Stimulated activated CD8-positive, alpha-beta memory T cell treated with anti-CD3 and anti-CD28 coated beads, Interleukin-7, amount 100 ng/mL, for 1 hour (primary cell): Measurements from ENCODE around the gene MYBBP1A.

Experiments used
- DNase-seq, 2 donors: peaks; one replicate each; pipeline ENCODE4 v3.0.0-alpha.2; 2020; ENCODE audit warnings: low read depth in 2 of 2

Gene MYBBP1A

DNA sequence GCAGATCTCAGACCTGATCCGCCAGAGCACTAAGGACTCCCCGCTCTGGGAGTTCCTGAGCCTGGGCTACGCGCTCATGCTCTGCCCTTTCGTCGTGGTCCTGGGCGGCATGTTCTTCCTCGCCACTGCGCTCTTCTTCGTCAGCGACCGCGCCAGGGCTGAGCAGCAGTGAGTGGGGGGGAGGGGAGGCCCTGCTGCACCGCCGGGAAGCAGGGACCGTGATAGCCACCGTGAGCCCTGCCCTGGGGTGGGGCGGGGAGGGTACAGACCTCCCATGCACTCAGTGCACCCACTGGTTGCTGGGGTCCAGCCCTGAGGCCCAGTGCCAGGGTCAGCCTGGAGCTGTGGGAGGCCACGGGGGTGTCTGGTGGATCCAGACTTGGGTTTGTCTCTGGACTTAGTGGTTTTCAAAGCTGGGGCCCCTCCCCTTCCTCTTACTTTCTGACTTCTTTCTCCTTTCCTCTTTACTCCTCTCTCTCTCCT lies 18.9 kb downstream of the MYBBP1A start:
- no peak for DNase-seq

DNA sequence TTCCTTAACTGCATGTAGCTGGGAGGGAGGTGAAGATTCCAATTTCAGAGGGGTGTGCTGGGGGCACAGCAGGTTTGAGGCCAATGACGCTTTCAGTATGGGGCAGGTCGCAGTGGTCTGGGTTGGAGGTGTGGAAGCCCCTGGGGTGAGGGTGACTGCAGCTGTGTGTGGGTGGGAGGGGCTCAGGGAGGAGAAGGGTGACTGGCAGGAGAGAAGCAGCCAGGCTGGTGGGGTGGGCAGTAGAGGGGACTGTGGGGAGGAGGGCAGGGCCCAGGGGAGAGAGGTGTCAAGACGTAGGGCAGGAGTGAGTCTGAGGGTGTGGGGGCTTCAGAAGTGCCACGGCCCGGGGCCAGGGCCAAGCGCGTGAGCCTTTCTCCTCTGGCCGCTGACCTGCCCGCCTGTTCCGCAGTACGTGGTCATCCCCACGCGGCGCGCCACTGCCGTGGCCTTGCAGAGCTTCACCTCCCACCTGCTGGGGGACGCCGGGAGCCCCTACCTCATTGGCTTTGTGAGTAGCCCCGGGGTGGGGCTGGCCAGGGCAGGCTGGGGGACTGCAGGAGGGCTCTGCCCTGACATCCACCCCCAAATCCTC lies 19.4 kb downstream of the MYBBP1A start:
- no peak for DNase-seq

DNA sequence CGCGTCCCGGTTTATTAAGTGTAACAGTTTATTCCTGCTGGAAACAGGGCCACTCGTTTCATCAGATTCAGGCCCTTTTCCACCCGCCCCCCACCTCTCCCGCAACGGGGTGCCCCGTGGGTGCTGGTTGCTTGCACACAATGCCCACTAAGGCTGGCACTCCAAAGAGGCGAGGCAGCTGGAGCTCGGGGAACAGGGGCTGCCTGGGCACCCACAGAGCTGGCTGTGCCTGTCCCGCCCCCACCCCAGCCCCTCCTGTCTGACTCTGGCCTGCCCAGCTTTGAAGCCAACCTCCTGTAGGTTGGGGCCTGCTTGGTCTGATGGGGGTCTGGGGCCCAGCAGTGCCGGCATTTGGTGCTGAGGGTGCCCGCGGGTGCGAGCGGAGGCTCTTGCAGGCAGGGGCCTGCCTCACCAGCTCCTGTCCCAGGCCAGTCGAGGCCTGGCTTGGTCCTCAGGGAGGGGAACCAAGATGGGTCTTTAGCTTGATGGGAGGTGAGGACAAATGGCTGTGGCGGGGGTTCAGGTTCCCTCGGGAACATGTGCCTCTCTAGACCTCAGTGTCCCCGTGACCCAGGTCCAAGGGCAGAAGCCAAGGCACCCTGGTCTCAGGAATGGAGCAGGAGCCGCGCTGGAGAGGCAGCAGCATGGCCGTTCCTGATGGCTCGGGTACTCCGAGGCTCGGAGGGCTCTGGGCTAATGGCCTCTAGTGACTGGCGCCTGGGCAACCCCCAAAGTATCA lies 20.1 kb downstream of the MYBBP1A start:
- no peak for DNase-seq

DNA sequence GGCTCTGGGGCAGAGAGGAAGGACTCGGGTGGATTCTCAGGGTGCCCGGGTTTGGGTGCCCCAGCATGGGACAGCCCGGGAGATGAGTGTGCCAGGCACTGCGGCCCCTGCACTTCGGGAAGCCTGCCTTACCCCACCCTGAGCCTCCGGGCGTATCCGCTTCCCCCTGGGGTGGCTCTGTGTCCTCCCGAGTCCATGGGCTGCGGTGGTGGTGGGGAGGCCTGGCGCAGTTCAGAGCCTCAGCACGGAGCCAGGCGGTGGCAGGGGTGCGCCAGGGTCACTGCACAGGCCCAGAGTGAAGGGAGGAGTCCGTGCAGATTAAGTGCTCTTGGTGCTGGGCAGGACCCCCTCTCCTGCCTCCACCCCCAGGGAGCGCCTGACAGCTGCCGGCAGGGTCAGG lies 20.7 kb downstream of the MYBBP1A start:
- no peak for DNase-seq

DNA sequence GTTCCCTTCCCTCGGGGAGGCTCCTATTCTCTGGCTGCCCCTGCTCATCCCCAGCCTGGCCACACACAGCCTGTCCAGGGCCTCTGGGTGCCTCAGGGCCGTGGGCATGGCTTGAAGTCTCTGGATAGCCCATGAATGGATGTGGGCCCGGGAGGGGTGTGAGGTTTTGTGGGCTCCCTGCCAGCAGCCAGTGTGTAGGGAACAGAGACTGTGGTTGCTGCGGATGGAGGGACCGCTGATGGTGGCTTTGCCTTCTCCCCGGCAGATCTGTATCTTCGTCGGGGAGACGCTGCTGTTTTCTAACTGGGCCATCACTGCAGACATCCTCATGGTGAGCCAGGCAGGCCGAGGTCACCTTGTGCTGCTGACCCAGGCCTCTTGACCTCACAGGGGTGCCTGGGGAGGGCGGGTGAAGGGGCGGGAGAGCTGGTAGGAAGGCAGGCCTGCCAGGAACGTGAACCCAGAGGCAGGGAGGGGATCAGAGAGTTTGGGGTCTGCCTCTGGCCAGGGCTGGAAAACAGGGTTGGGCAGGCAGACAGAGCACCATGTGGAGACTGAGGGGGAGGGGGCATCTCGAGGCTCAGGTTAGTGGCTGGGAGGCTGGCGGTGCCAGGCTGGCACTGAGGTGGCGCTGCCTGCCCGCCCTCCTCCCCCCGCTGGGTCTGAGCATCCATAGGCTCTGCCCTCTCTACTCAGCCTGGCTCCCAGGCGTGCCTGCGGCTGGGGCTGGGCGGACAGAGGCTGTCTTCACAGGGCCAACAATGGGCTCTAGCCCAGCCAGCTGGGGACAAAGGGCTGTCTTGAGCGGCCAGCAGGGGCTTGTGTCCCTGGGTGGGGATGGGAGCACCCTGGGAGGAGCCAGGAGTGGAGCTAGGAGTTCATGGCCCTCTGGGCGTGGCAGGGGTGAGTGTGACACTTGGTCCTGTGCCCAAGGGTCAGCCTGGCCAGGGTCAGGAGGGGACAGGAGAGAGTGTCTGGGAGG lies 21.4 kb downstream of the MYBBP1A start:
- no peak for DNase-seq

DNA sequence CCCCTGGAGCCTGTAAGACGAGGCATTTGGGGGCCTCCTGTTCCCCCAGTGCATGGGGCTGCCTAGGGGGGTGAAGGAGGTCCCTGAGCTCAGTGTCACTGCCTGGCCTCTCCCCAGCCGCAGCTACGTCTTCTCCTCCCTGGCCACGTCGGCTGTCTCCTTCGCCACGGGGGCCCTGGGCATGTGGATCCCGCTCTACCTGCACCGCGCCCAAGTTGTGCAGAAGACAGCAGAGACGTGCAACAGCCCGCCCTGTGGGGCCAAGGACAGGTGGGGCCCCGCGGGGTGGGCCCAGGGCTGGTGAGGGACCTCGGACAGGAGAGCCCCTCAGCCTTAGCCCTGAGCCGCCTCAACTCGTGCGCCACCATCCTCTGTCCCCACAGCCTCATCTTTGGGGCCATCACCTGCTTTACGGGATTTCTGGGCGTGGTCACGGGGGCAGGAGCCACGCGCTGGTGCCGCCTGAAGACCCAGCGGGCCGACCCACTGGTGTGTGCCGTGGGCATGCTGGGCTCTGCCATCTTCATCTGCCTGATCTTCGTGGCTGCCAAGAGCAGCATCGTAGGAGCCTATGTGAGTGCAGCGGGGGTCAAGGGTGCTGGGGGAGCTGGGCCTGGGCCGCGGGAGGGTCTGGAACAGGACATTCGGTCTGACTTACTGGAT lies 22.2 kb downstream of the MYBBP1A start:
- DNase-seq: no peak

DNA sequence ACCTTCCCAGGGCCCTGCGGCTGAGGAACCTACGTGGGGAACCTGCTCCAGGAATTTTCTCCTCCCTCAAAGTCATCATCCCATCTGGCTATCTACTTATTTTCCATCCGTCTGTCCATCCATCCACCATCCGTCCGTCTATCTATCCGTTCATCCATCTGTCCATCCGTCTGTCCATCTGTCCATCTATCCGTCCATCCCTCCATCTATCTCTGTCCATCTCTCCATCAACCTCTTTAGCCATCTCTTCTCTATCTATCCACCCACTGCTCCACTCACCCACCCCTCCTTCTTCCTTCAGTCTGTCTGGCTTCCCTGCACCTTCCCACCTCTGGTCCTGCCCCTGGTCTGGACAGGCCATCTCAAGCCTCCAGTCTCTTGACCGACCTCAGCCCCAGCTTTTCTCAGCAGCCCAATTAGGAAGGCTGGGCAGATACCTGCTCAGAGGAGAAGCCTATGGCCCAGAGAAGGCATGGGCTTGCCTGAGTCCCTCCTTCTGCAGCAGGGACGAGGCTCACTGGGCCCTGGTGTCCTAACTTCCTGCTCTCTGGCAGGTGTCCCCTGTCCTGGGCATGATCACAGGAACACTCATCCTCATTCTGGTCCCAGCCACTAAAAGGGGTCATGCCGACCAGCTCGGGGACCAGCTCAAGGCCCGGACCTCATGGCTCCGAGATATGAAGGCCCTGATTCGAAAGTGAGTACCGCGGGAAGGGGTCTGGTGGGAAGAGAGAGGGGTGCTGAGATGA lies 23.0 kb downstream of the MYBBP1A start:
- DNase-seq: no peak

DNA sequence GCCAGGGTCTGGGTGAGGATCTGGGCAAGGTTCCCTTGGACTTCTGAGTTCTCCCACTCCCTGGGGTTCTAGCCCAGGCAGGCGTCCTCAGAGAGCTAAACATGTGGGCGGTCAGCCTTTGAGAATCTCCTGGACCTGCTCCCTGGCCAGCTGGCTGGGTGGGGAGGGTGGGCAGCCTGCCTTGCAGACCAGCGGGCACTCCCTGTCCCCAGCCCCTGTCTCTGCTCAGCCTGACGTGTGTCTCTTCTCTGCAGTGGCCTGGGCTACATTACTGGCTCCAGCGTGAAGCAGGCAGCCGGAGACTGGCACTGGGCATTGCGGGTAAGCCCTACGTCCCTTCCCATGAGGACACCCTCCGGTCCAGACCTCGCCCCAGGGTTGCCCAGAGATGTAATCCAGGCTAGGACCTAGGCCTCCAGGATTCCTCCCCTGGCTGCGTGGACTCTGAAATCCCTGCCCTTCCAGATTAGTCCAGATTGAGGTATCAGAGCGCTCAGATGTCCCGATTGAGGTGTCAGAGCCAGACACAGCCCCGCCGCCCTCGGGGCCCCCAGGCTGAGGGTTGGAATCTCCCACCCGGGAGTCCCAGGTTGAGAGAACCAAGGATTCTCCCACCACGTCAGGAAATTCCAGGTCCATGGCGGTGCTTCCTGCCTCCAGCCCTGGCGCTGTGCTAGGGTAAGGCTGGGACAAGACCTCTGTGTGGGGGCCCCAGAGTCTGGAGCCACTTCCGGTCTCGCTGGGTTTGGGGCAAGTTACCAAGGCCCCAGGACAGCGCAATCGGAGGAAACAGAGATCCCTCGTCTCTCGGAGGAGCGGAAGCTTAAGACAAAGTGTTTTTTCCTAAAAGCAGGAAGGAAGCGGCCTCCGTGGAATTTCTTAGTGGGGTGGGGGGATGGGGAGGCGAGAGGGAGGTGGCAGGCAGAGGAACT lies 24.1 kb downstream of the MYBBP1A start:
- DNase-seq: no peak

DNA sequence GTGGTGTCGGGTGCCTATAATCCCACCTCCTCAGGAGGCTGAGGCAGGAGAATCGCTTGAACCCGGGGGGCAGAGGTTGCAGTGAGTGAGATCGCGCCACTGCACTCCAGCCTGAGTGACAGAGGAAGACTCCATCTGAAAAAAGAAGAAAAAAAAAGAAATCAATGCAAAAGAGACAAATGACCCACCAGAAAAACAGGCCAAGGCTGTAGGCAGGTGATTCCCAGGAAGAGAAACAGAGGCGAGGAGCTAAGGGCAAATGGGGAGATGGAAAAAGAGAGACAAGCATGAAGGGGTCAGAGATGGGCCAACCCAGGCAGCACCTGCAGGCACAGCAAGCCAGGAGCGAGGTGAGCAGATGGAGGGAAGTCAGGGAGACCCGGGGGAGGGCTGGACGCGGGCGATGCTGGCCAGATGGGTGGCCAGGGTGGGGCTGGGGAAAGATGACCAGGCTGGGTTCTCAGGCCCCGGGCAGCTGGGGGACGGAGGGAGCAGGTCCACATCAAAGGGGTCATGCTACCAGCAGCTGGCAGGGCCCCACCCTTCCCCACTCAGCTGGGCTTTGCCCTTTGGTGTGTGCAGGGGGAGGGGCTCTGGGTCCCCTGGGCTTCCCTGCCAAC lies 25.5 kb downstream of the MYBBP1A start:
- no peak for DNase-seq

DNA sequence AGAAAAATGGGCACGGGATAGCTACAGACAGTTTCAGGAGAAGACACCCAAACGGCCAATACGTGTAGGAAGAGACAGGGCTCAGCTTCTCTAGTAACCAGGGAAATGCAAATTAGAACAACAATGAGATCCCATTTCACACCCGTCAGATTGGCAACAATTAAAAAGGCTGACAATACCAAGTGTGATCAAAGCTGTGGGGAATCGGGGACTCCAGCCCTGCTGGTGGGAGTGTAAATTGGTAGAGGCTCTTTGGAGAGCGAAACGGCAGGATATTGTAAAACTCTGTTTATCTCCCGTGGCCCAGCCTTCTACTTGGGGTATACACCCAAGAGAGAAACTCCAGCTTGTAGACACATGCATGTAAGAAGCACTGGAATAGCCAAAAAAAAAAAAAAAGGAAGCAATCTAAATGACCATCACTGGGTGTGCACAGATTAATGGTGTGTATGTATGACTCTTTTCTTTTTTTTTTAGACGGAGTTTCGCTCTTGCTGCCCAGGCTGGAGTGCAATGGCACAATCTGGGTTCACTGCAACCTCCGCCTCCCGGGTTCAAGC lies 27.5 kb downstream of the MYBBP1A start:
- no peak for DNase-seq

DNA sequence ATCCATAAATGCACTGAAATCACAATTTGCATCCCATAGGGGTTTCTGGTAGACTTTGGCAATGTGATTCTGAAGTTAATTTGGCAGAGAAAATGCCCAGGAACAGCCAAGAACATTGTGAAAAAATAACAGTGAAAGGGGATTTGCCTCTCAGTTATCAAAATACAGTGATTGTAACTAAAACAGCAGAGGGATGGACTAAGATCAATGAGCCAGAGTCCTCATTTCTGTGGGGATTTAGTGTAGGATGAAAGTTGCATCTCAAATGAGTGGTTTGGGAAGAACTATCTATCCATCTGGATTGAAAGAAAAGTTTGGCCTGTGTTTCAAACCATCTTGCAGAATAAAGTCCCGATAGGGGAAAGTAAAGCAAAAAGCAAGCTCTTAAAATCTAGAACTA lies 28.1 kb downstream of the MYBBP1A start:
- DNase-seq: no peak

DNA sequence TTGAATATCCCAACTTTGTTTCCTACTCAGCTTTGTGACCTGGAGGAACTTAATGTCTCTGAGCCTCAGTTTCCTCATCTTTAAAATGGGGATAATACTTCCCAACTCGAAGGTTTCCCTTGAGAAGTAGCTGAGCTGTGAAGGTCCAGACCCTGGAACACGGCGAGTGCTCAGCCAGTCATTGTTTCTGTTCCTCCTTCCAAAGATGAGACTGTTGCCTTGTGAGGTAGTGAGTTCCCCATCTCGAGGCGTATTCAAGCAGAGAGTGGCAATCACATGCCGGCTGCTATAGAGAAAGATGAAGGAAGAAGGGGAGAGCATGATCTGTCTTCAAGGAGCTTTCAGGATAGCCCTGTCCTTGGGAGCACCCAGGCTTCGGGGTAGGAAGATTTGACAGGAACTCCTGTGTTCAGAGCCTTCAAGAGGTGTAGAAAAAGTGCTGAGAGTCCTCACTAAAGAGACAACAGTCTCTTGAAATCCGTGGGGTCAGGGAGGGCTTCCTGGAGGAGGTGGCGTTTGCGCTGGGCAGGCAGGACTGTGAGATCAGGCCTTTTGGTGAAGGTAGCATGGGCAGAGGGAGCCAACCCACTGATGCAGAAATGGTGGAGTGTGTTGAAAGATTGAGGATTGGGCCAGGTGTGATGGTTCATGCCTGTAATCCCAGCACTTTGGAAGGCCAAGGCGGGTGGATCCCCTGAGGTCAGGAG lies 29.3 kb downstream of the MYBBP1A start:
- no peak for DNase-seq

DNA sequence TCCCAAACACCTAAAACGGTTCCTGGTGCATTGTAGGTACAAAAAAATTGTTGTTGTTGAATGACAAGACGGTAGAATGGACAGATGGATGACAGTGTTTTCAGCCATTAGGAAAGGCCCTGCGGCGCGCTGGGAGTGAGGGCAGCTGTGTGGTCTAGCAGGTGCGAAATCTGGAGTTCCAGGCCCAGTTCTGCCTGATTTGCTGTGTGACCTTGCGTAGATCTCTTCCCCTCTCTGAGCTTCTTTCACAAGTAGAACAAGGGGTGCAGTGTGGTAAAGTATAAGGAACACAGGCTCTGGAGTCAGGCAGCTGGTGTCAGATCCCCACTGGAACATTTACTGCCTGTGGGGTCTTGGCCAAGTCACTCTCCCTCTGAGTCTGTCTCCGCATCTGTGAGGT lies 31.2 kb downstream of the MYBBP1A start:
- no peak for DNase-seq

DNA sequence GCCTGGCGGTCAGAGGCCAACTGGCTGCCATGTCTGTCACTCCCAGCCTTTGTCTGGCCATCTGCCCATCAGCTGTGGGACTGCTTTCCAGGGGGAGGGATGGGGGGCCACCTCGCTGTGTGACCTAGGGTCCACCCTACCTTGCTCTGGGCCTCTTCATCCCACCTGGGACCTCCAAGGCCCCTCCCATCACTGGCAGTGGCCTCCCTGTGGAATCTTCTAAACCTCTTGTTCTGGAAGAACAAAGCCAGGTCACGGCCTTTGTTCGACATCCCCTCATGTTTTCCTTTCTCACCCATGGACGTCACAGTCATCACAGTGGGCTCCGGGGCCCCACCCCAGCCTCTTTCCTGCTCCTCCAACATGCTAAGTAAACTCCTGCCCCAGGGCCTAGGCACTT lies 32.5 kb downstream of the MYBBP1A start:
- no peak for DNase-seq

DNA sequence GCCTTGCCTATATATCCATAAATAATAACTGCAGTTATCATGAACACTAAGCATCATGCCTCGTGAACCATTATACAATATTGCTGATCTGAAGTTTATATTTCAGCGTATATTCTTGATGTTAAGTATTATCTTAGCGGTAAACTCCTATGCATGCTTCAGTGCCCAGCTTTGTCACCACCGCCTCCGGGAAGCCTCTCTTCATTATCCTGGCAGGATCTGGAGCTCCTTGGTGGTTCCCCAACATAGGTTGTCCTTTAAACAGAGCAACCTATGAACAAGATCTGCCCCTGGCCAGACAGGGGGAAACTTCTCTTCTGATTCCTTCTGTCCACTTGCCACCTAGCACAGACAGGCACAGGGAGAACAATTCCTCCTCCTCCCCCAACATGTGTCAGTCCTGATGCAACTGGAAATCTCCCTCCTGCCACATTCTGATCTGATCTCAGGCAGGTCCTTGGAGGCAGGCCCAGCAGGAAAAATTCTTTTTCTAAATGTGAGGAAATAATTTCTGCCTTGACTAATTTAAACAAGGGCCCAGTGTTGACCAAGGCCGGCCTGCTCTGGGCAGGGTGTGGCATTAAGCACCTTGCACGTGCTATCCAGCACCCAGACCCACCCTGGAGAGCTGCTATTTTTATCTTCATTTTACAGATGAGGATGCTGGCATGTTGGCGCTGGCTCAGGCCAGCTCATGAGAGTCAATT lies 34.1 kb downstream of the MYBBP1A start:
- no peak for DNase-seq

DNA sequence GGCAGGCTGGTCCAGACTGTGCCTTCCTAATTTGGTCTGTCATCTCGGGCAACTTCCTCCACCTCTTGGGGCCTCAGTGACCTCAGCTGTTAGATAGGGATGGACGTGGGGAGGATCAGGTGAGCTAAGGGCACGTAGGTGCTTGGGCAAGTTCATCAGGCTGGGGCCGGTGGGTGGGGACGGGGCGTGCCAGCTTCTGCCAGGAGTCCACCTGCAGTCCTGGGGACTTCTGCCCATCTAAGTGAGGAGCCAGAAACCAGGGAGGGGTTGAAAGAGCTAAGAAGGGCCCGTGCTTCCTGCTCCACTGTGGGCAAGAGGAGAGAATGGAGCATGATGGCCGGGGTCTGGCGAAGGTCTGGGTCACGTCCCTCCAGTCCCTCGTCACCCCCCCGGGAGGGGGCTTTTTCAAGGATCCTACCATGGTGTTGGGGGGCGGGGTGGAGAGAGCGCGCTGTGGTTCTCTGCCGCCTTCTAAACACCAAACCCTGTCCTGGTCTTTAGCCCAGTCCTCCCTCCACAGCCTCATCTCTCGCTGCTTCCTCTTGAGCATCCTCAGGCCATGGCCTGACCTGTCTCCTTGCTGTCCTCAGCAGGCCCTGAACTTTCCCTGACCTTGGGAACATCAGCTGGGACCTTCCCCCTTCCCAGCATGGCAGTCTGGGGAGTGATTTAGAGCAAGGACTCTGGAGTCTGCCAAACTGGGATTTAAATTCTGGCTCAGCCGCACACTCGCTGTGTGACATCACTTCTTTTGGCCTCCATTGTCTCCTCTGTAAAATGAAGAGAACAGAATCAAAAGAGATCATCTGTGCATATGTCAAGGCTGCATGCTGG lies 34.9 kb downstream of the MYBBP1A start:
- no peak for DNase-seq

DNA sequence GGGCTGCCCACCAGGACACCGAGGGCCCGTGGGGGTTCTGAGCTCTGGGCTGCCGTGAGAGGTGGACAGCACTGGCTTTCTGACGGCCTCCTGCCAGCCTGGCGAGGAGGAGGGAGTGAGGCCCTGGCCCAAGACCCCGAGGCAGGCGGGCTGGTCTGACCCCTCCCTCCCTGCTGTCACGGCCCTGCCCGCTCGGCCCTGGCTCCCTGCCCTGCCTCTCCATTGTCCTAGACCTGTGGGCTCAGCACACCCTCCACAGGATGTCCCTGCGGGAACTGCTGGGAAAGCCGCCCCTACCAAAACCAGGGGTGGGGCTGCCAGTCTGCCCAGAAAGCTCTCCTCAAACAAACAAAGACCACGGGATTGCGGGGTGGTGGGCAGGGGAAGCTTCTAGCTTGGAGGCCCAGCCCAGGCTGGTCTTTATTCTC lies 35.8 kb downstream of the MYBBP1A start:
- no peak for DNase-seq
